Measurements from ENCODE around the gene MRPS23. TPM values are rescaled to one million over a fixed set of nuclear protein-coding genes. Genes with fewer than 3 reads are reported as not detected.

Gene MRPS23
- total RNA-seq (10 to 100 TPM; 17.0 to 46.1 TPM), polyA plus RNA-seq (ENCODE audit: insufficient read length in 2 of 2) (10 to 100 TPM; 49.4 to 59.2 TPM)
- long read RNA-seq, donor 1, full-length matches to known transcripts: 39 of 39 reads
- long read RNA-seq, donor 1, partial matches to known transcripts: 0 of 39 reads
- long read RNA-seq, donor 1, other reads (novel, unspliced or antisense): 0 of 39 reads
- long read RNA-seq, donor 2, full-length matches to known transcripts: 11 of 11 reads
- long read RNA-seq, donor 2, partial matches to known transcripts: 0 of 11 reads
- long read RNA-seq, donor 2, other reads (novel, unspliced or antisense): 0 of 11 reads
- long read RNA-seq, donor 3, full-length matches to known transcripts: 13 of 13 reads
- long read RNA-seq, donor 3, partial matches to known transcripts: 0 of 13 reads
- long read RNA-seq, donor 3, other reads (novel, unspliced or antisense): 0 of 13 reads
- long read RNA-seq, donor 4, full-length matches to known transcripts: 35 of 35 reads
- long read RNA-seq, donor 4, partial matches to known transcripts: 0 of 35 reads
- long read RNA-seq, donor 4, other reads (novel, unspliced or antisense): 0 of 35 reads

DNA sequence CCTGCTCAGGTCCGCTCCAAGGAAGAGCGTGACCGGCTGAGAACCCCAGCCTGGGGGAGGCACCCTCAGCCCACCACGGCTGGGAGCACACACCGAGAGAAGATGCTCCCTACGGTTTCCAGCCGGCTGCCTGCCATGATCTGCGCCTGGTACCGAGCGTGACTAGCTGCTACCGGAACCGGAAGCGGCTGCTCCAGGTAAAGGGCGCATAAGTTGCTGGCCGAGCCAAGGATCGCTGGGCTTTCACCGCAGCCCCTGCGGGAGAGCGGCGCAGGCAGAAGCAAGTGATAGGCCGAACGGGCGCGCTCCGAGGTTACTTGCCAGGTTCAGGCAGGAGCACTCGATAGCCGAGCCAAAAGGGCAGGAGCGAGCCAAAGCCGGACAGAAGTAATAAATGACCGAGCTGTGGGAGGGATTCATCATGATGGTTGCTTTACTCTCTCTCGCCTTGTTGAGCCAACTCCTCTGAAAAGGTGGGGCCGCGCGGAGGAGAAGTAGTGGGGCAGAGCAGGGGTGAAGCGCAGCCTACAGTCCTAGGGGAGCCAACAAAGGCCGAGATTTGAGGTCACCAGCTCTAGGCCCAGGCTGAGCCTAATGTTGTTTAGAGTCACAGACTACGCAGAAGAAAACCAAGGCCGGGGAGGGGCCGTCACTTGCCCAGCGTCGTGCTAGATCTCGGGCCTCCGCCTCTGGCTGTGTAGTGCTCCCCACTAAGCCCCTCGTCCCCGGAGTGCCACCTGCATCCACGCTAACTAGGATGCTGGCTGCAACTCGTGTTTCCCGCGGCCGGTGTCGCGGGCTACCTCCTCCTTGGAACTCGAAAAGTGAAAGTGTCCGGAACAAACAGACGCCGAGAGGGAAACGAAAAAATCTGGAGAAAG, at the start of gene MRPS23:
Gene MRPS23, minus strand, starts transcription at position 171 of the 881 bp plus-strand sequence. Its CDS starts 34 bp downstream, at position 137.
- no peaks in the 10 kb centered on the region for H3K27me3 ChIP-seq (ENCODE audit: control insufficient read depth, insufficient read depth, low read length)
- H3K9me3 ChIP-seq (ENCODE audit: control insufficient read depth, insufficient read depth, low read length): no peaks in the 10 kb centered on the region
- peaks cover 10% of the 10 kb centered on the region for H3K4me1 ChIP-seq (ENCODE audit: control insufficient read depth, insufficient read depth, low read length)
- DNase-seq (ENCODE audit: low read depth in 4 of 6, low spot score in 6 of 6): peak; percentile 93 to 99 (median 96)
- H3K27ac ChIP-seq (ENCODE audit: low read depth, low read length): peak within 1 kb of the TSS; percentile 96
- peak within 1 kb of the TSS; percentile 96 for H3K4me3 ChIP-seq (ENCODE audit: low read depth, low read length)
- 0% methylated on average over 53 of the region's 57 CpGs for WGBS (ENCODE audit: insufficient coverage)
- H3K36me3 ChIP-seq (ENCODE audit: control insufficient read depth, insufficient read depth, low read length): peaks cover 13% of the 10 kb centered on the region

DNA sequence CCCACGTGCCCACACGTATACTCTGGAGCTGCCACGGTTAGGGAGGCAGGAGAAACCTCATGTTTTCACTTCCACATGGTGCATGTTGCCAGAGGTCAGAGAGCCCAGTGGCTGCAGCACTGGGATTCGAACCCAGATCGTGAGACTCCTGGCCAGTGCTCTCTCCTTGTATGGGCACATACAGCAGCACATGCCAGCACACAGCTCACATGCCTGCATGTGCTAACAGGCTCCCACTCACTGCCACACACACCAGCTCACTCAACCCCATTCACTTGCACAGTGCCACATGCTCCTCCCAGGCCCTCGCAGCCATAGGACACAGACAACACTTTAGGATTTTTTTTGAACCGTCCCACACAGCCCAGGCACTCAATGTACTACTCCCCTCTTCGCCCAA, 49.5 kb upstream of the MRPS23 start:
- Histone ChIP-seq H3K27ac (ENCODE audit: low read depth, low read length) (peak overlapping the region; percentile 94), H3K4me1 (ENCODE audit: control insufficient read depth, insufficient read depth, low read length) (peaks cover 75% of the 10 kb centered on the region), H3K9me3 (ENCODE audit: control insufficient read depth, insufficient read depth, low read length) (no peaks in the 10 kb centered on the region), H3K4me3 (ENCODE audit: low read depth, low read length) (no peak overlapping the region), H3K27me3 (ENCODE audit: control insufficient read depth, insufficient read depth, low read length) (no peaks in the 10 kb centered on the region), H3K36me3 (ENCODE audit: control insufficient read depth, insufficient read depth, low read length) (peaks cover 8% of the 10 kb centered on the region)
- no peak for DNase-seq (ENCODE audit: low read depth in 4 of 6, low spot score in 6 of 6)
- WGBS (ENCODE audit: insufficient coverage): 39% methylated on average over 8 of the region's 8 CpGs

DNA sequence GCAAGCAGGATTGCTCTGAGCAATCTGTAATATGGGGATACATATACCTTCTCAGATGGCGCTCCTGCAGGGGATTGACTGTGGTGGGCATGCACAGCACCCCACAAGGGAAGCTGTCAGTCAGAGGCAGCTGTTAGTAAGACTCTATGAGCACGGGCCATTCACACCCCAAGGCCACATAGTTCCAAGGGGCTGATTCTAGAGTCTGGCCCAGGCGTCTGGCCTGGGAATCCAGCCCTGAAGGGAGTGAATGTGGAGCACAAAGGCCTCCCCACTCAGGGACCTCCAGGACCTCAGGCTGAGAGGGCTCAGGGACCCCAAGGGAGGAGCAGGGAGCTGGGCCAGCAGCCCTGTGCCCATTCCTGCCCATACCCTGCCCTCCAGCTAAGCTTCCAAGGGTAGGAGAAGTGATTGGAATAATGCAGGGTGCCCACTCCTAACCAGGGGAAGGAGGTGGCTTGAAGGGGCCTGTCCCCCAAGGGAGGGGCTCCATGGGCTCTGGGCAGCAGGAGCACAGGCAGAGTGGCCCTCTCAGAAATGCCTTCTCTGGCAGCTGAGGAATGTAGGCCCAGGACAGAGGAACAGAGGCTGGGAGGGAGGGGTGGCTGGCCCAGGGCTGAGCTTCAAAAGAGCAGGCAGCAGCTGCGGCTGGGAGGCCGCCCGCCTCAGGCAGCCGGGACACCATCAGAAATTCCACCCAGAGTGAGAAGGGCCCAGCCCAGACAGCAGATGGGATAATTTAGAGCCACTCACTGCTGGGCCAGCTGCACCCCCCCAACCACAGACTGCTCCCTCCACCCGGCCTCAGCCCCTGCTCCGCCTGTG, 48.9 kb upstream of the MRPS23 start:
- 33% methylated on average over 9 of the region's 9 CpGs for WGBS (ENCODE audit: insufficient coverage)
- no peak overlapping the region for H3K4me3 ChIP-seq (ENCODE audit: low read depth, low read length)

DNA sequence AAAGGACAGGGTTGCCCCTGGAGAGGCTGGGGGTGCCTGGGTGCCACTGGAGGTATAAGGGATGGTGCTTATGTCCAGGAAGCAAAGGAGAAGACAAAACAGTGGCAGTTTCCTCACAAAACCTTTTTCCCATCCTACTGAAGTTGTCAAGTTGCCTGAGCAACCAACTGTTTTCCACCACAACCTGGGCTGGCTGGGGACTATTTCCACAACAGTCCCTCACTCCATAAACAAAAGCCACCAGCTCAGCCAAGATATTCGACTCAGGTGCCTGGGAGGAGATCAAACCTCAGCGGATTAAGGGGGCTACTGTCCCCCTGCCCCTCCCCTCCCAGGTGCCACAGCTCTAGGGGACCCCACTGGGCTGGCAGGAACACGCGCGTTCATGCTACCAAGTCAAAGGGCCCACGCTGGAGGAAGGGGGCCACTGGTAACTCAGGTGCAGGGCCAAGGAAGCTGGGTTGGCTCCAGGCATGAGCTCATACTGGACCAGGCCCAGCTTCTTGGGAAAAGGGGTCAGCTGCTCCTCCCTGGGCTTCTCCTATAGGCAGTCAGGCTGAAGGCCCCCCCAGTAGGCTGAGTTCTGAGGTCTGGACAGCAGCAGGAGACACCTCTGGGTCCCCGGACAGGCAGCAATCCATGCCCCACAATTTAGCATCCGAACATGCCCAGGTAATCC, 45.7 kb upstream of the MRPS23 start:
- Histone ChIP-seq H3K36me3 (ENCODE audit: control insufficient read depth, insufficient read depth, low read length) (peaks cover 8% of the 10 kb centered on the region), H3K4me3 (ENCODE audit: low read depth, low read length) (no peak overlapping the region), H3K4me1 (ENCODE audit: control insufficient read depth, insufficient read depth, low read length) (peaks cover 82% of the 10 kb centered on the region), H3K27ac (ENCODE audit: low read depth, low read length) (peak overlapping the region; percentile 67), H3K9me3 (ENCODE audit: control insufficient read depth, insufficient read depth, low read length) (no peaks in the 10 kb centered on the region), H3K27me3 (ENCODE audit: control insufficient read depth, insufficient read depth, low read length) (no peaks in the 10 kb centered on the region)
- DNase-seq (ENCODE audit: low read depth in 4 of 6, low spot score in 6 of 6): peak in 1 of 6 donors; percentile 70
- 58% methylated on average over 7 of the region's 8 CpGs for WGBS (ENCODE audit: insufficient coverage)

More for the DNA sequence above, 48.9 kb upstream of the MRPS23 start:
- peak in 2 of 6 donors; percentile 78 to 85 for DNase-seq (ENCODE audit: low read depth in 4 of 6, low spot score in 6 of 6)
- peak overlapping the region; percentile 94 for H3K27ac ChIP-seq (ENCODE audit: low read depth, low read length)
- peaks cover 75% of the 10 kb centered on the region for H3K4me1 ChIP-seq (ENCODE audit: control insufficient read depth, insufficient read depth, low read length)
- peaks cover 8% of the 10 kb centered on the region for H3K36me3 ChIP-seq (ENCODE audit: control insufficient read depth, insufficient read depth, low read length)
- no peaks in the 10 kb centered on the region for H3K9me3 ChIP-seq (ENCODE audit: control insufficient read depth, insufficient read depth, low read length)
- no peaks in the 10 kb centered on the region for H3K27me3 ChIP-seq (ENCODE audit: control insufficient read depth, insufficient read depth, low read length)

DNA sequence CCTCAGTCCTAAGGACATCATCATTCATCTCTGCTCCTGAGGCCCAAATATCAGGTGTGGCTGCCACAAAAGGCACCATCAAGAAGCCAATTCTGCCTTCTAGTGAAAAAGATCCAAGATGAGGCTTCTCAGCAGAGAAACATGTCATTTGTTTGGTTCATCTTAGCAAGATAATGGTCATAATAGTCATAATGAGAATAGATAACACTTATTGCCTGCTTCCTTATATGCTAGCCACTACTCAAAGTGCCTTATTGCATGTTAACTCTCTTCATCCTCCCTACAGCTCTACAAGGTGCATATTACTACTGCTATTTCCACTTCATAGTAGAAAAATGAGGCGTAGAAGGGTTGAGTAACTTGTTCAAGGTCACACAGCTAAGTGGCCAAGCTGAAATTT, 45.0 kb upstream of the MRPS23 start:
- WGBS (ENCODE audit: insufficient coverage): 100% methylated on average over 1 of the region's 1 CpG
- Histone ChIP-seq H3K27ac (ENCODE audit: low read depth, low read length) (peak overlapping the region; percentile 67), H3K27me3 (ENCODE audit: control insufficient read depth, insufficient read depth, low read length) (no peaks in the 10 kb centered on the region), H3K36me3 (ENCODE audit: control insufficient read depth, insufficient read depth, low read length) (peaks cover 8% of the 10 kb centered on the region), H3K4me3 (ENCODE audit: low read depth, low read length) (no peak overlapping the region), H3K9me3 (ENCODE audit: control insufficient read depth, insufficient read depth, low read length) (no peaks in the 10 kb centered on the region), H3K4me1 (ENCODE audit: control insufficient read depth, insufficient read depth, low read length) (peaks cover 85% of the 10 kb centered on the region)
- no peak for DNase-seq (ENCODE audit: low read depth in 4 of 6, low spot score in 6 of 6)

DNA sequence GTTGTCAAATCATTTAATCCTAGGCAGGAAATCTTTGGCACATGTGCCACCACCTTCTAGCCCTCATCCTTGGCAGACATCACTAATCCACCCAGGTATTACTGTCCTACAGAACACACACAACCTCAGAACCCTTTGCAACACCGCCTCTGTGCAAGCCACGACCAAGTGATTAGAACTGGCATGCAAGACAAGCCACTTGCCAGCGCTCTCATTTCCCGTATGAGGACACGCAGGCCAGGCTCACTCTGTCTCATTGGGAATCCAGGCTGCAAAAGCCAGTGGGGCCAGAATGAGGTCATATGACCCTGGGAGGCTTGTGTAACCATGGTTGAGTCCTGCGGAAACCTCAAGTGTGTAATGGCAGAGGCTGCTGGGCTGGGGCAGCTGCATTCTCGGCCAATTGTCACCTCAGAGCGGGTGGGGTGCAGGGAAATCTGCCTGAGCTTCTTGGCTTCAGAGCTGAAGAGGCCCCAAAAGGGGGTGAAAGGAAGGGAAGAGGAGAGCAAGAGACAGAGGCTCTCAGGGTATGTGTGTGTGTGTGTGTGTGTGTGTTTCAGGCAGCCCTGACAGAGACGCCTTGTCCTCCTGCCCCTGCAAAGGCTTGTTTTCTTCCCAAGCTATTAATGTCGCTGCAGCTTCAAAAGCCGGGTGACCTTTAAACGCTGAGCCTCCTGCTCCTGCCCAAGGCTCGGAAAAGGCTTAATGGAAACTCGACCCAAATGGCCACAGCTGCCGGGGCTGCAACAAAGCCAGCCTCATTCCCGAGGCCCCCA, 43.2 kb upstream of the MRPS23 start:
- 12% methylated on average over 16 of the region's 16 CpGs for WGBS (ENCODE audit: insufficient coverage)
- Histone ChIP-seq H3K27me3 (ENCODE audit: control insufficient read depth, insufficient read depth, low read length) (no peaks in the 10 kb centered on the region), H3K9me3 (ENCODE audit: control insufficient read depth, insufficient read depth, low read length) (no peaks in the 10 kb centered on the region), H3K4me3 (ENCODE audit: low read depth, low read length) (peak overlapping the region; percentile 18), H3K4me1 (ENCODE audit: control insufficient read depth, insufficient read depth, low read length) (peaks cover 82% of the 10 kb centered on the region), H3K36me3 (ENCODE audit: control insufficient read depth, insufficient read depth, low read length) (peaks cover 3% of the 10 kb centered on the region), H3K27ac (ENCODE audit: low read depth, low read length) (peak overlapping the region; percentile 99)
- peak in 5 of 6 donors; percentile 80 to 94 (median 86) for DNase-seq (ENCODE audit: low read depth in 4 of 6, low spot score in 6 of 6)

DNA sequence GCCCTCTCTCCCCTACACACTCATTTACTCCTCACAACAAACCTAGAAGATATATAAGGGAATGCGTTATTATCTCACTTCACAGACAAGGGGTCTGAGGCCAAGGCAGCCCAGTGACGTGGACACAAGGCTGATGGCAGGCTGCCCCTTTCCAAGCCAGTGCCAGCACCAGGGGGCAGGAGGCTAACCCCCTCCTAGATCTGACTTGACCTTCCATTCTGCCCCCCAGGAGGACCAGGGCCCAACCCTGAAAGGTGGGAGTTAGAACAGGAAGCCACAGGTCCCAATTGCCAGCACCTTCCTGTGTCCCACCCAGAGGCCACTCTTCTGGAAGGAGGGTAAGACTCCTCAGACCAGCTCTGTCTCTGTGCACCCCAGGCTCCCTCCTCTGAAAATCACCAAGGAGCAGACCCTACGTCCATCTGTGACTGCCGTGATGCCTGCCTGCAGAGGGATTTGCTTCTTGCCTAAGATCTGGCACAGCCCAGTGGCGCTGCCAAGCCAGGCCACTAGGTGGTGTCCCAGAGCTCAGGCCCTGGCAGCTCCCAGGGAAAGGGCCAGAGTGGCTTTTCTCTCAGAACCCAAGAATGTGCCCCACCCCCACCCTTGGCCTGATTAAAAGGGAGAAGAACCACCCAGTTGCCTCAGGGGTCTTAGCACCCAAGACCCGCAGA, 42.4 kb upstream of the MRPS23 start:
- Histone ChIP-seq H3K36me3 (ENCODE audit: control insufficient read depth, insufficient read depth, low read length) (peaks cover 3% of the 10 kb centered on the region), H3K9me3 (ENCODE audit: control insufficient read depth, insufficient read depth, low read length) (no peaks in the 10 kb centered on the region), H3K27me3 (ENCODE audit: control insufficient read depth, insufficient read depth, low read length) (no peaks in the 10 kb centered on the region), H3K4me1 (ENCODE audit: control insufficient read depth, insufficient read depth, low read length) (peaks cover 77% of the 10 kb centered on the region), H3K4me3 (ENCODE audit: low read depth, low read length) (no peak overlapping the region), H3K27ac (ENCODE audit: low read depth, low read length) (peak overlapping the region; percentile 99)
- 36% methylated on average over 6 of the region's 6 CpGs for WGBS (ENCODE audit: insufficient coverage)
- peak in 4 of 6 donors; percentile 64 to 91 (median 76) for DNase-seq (ENCODE audit: low read depth in 4 of 6, low spot score in 6 of 6)

DNA sequence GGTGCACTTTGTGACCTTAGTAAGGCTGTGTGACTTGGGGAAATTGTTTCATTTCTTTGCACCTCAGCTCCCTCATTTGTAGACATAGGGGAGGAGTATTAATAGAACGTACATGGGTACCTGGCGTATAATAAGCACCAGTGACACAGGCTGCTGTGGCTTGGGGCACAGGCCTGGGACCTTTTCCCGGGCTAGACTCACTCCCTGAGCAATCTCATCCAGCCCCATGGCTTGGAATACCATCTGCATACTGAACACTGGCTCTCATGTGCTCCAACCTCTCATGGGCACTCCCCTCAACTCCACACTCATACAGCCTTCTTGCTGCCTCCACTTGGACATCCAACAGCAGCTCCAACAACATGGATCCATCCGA, 41.0 kb upstream of the MRPS23 start:
- peaks cover 75% of the 10 kb centered on the region for H3K4me1 ChIP-seq (ENCODE audit: control insufficient read depth, insufficient read depth, low read length)

More for the DNA sequence above, 41.0 kb upstream of the MRPS23 start:
- H3K9me3 ChIP-seq (ENCODE audit: control insufficient read depth, insufficient read depth, low read length): no peaks in the 10 kb centered on the region
- no peak overlapping the region for H3K4me3 ChIP-seq (ENCODE audit: low read depth, low read length)
- no peak overlapping the region for H3K27ac ChIP-seq (ENCODE audit: low read depth, low read length)
- H3K36me3 ChIP-seq (ENCODE audit: control insufficient read depth, insufficient read depth, low read length): peaks cover 3% of the 10 kb centered on the region
- DNase-seq (ENCODE audit: low read depth in 4 of 6, low spot score in 6 of 6): no peak
- no peaks in the 10 kb centered on the region for H3K27me3 ChIP-seq (ENCODE audit: control insufficient read depth, insufficient read depth, low read length)
- WGBS (ENCODE audit: insufficient coverage): 76% methylated on average over 3 of the region's 4 CpGs
